H9 (cell line): Measurements from ENCODE around the gene RUBCN. TPM values are rescaled to one million over a fixed set of nuclear protein-coding genes. Genes with fewer than 3 reads are reported as not detected.

ENCODE experiments used
- DNase-seq: peaks from one replicate; pipeline ENCODE4 v3.0.0-alpha.2; 2017
- H2AFZ ChIP-seq: one replicate; pipeline ENCODE4 v1.6.1; 2013; ENCODE audit warnings: mild to moderate bottlenecking, low read length, control low read depth, moderate library complexity
- H2AK5ac ChIP-seq: 2 replicates; pipeline ENCODE4 v1.6.1; 2013; ENCODE audit warnings: low read length, control low read depth, mixed read lengths; ENCODE audit not compliant: insufficient read length
- H2BK120ac ChIP-seq: one replicate; pipeline ENCODE4 v1.6.1; 2013; ENCODE audit warnings: low read depth, mild to moderate bottlenecking, low read length, control low read depth, inconsistent platforms; ENCODE audit not compliant: poor library complexity, severe bottlenecking
- H2BK12ac ChIP-seq: 2 replicates; pipeline ENCODE4 v1.6.1; 2013; ENCODE audit warnings: low read length, control low read depth, mixed read lengths, low read depth; ENCODE audit not compliant: insufficient read length
- H2BK15ac ChIP-seq: 2 replicates; pipeline ENCODE4 v1.6.1; 2013; ENCODE audit warnings: low read depth, low read length, control low read depth
- H2BK20ac ChIP-seq: one replicate; pipeline ENCODE4 v1.6.1; 2013; ENCODE audit warnings: low read depth, mild to moderate bottlenecking, low read length, control low read depth, inconsistent platforms; ENCODE audit not compliant: poor library complexity, severe bottlenecking
- H2BK5ac ChIP-seq: 2 replicates; pipeline ENCODE4 v1.6.1; 2013; ENCODE audit warnings: low read length, control low read depth, mixed read lengths; ENCODE audit not compliant: insufficient read length
- H3K14ac ChIP-seq: 2 replicates; pipeline ENCODE4 v1.6.1; 2013; ENCODE audit warnings: low read length, control low read depth; ENCODE audit not compliant: insufficient read depth
- H3K18ac ChIP-seq: 2 replicates; pipeline ENCODE4 v1.6.1; 2013; ENCODE audit warnings: low read depth, mild to moderate bottlenecking, mixed read lengths, low read length, control low read depth; ENCODE audit not compliant: insufficient read length
- H3K23ac ChIP-seq: 2 replicates; pipeline ENCODE4 v1.6.1; 2013; ENCODE audit warnings: low read length, control low read depth, mixed read lengths, low read depth; ENCODE audit not compliant: insufficient read length
- H3K23me2 ChIP-seq: 2 replicates; pipeline ENCODE4 v1.6.1; 2013; ENCODE audit warnings: low read depth, mild to moderate bottlenecking, mixed read lengths, low read length, control low read depth; ENCODE audit not compliant: insufficient read length, poor library complexity, severe bottlenecking
- H3K27ac ChIP-seq: 2 replicates; pipeline ENCODE4 v1.5.1; 2013; ENCODE audit warnings: low read length, control low read depth, mixed read lengths, low read depth; ENCODE audit not compliant: insufficient read length
- H3K27me3 ChIP-seq: 2 replicates; pipeline ENCODE4 v1.6.1; 2013; ENCODE audit warnings: low read length, control low read depth, inconsistent platforms; ENCODE audit not compliant: insufficient read depth
- H3K4ac ChIP-seq: 2 replicates; pipeline ENCODE4 v1.6.1; 2013; ENCODE audit warnings: low read depth, mild to moderate bottlenecking, control low read depth, inconsistent platforms, low read length, moderate library complexity
- H3K4me1 ChIP-seq: 2 replicates; pipeline ENCODE4 v1.6.1; 2013; ENCODE audit warnings: low read length, control low read depth, inconsistent platforms; ENCODE audit not compliant: insufficient read depth
- H3K4me2 ChIP-seq: 2 replicates; pipeline ENCODE4 v1.6.1; 2013; ENCODE audit warnings: low read length, control low read depth, mixed read lengths; ENCODE audit not compliant: insufficient read length, insufficient read depth
- H3K56ac ChIP-seq: 2 replicates; pipeline ENCODE4 v1.6.1; 2013; ENCODE audit warnings: low read depth, mild to moderate bottlenecking, mixed read lengths, low read length, control low read depth; ENCODE audit not compliant: insufficient read length
- H3K79me1 ChIP-seq: 2 replicates; pipeline ENCODE4 v1.6.1; 2013; ENCODE audit warnings: low read depth, mild to moderate bottlenecking, moderate library complexity, low read length, control low read depth, inconsistent platforms; ENCODE audit not compliant: insufficient read depth, poor library complexity, severe bottlenecking
- H3K79me2 ChIP-seq: 2 replicates; pipeline ENCODE4 v1.6.1; 2013; ENCODE audit warnings: low read length, control low read depth, inconsistent platforms; ENCODE audit not compliant: insufficient read depth
- H3K9ac ChIP-seq: 2 replicates; pipeline ENCODE4 v1.6.1; 2013; ENCODE audit warnings: low read length, control low read depth, mixed read lengths; ENCODE audit not compliant: insufficient read length; ENCODE audit errors: extremely low read depth
- H3K9me3 ChIP-seq: one replicate; pipeline ENCODE4 v1.6.1; 2013; ENCODE audit warnings: low read depth, low read length, inconsistent platforms; ENCODE audit not compliant: control insufficient read depth
- H3T11ph ChIP-seq: one replicate; pipeline ENCODE4 v1.6.1; 2013; ENCODE audit warnings: mild to moderate bottlenecking, low read length, control low read depth, inconsistent platforms
- H4K20me1 ChIP-seq: one replicate; pipeline ENCODE4 v1.6.1; 2013; ENCODE audit not compliant: control insufficient read depth, insufficient read length, insufficient read depth
- H4K5ac ChIP-seq: 2 replicates; pipeline ENCODE4 v1.6.1; 2013; ENCODE audit warnings: low read depth, mild to moderate bottlenecking, mixed read lengths, low read length, control low read depth; ENCODE audit not compliant: insufficient read length
- H4K8ac ChIP-seq: replicated peaks from 2 replicates; pipeline ENCODE4 v1.6.1; 2013; ENCODE audit warnings: low read length, control low read depth, mixed read lengths, low read depth; ENCODE audit not compliant: insufficient read length
- H4K91ac ChIP-seq: 2 replicates; pipeline ENCODE4 v1.6.1; 2013; ENCODE audit warnings: low read depth, mild to moderate bottlenecking, moderate library complexity, mixed read lengths, low read length, control low read depth; ENCODE audit not compliant: insufficient read length
- H3K27ac Mint-ChIP-seq, 3 experiments: 2 replicates in 2 of 3; 3 replicates in 1 of 3; pipeline ENCODE4 v1.8.0; 2020 to 2021; ENCODE audit warnings: mixed read lengths in 3 of 3, mild to moderate bottlenecking in 1 of 3, moderate library complexity in 1 of 3
- H3K27me3 Mint-ChIP-seq: 2 replicates; pipeline ENCODE4 v1.8.0; 2021; ENCODE audit warnings: low read depth, mild to moderate bottlenecking, moderate library complexity, mixed read lengths
- H3K36me3 Mint-ChIP-seq, 3 experiments: 2 replicates in 2 of 3; 3 replicates in 1 of 3; pipeline ENCODE4 v1.8.0; 2020 to 2021; ENCODE audit warnings: low read depth in 3 of 3, mixed read lengths in 3 of 3; ENCODE audit not compliant: insufficient read depth in 1 of 3
- H3K4me1 Mint-ChIP-seq, 2 experiments: 2 replicates each; pipeline ENCODE4 v1.8.0; 2020; ENCODE audit warnings: mixed read lengths in 2 of 2
- H3K4me3 Mint-ChIP-seq, 2 experiments: 2 replicates in 1 of 2; 3 replicates in 1 of 2; pipeline ENCODE4 v1.8.0; 2020 to 2021; ENCODE audit warnings: mild to moderate bottlenecking in 2 of 2, mixed read lengths in 2 of 2, moderate library complexity in 1 of 2
- H3K9me3 Mint-ChIP-seq, 2 experiments: 2 replicates in 1 of 2; 3 replicates in 1 of 2; pipeline ENCODE4 v1.8.0; 2020; ENCODE audit warnings: mild to moderate bottlenecking in 2 of 2, mixed read lengths in 2 of 2, moderate library complexity in 1 of 2
- WGBS: extraction: QIAGEN DNeasy Blood & Tissue Kit; methylation state at CpG from one replicate; pipeline ENCODE4 v1.1.7; 2013; ENCODE audit warnings: missing lambda C conversion rate, low lambda C conversion rate, mixed read lengths; ENCODE audit not compliant: insufficient read length; ENCODE audit errors: extremely low coverage; 5-methylcytosine and 5-hydroxymethylcytosine counted together
- total RNA-seq: library from RNA; stranded (reverse); gene quantifications from 2 replicates; pipeline ENCODE4 v1.2.1, GENCODE V29; 2021
- TF ChIP-seq, protein P1 (sequence below): fragments of 200-600 bp; sonication (generic); conservative IDR thresholded peaks from 3 replicates; pipeline ENCODE4 v1.8.0; 2021; ENCODE audit warnings: antibody characterized with exemption, mild to moderate bottlenecking

RUBCN gene
- total RNA-seq, 1 experiment from 2014 or later: 17.7 TPM

DNA sequence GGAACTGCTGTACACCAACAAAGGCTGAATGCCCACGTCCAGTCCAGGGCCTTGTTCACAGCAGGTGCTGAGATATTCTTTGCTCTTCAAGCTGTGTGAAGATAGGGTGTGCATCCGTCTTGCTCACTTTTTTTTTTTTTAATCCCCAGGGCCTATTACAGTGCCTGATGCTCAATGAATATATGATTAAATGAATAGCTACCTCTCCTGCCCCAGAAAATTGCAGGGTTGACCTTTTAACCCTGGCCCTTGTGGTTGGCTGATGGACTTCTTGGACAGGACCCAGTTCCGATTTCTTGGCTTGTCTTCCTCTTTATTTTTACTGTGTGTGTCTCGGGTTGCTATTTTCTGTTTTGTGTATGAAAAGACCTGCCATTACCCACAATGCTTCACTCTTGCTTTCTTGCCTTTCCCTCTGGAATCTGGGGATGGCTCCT is 10.1 kb upstream of the RUBCN start:
- Histone ChIP-seq H2BK120ac (no peak overlapping the region), H3K9ac (no peak overlapping the region), H2BK15ac (no peak overlapping the region), H3K79me1 (no peaks in the 10 kb centered on the region), H3K14ac (no peak overlapping the region), H4K5ac (no peak overlapping the region), H3K4me2 (peak overlapping the region; percentile 11), H3K56ac (no peak overlapping the region), H3K23ac (no peak overlapping the region), H2AK5ac (no peak overlapping the region), H2BK12ac (peak overlapping the region; percentile 87), H3K4ac (no peak overlapping the region), H4K20me1 (no peaks in the 10 kb centered on the region), H3K79me2 (no peaks in the 10 kb centered on the region), H3K27me3 (peaks cover 5% of the 10 kb centered on the region; the same call in 1 of the 2 replicates), H3K4me1 (no peaks in the 10 kb centered on the region; the same call in 1 of the 2 replicates), H3K18ac (no peak overlapping the region), H3T11ph (no peak overlapping the region), H2AFZ (peak overlapping the region; percentile 91), H4K8ac (no peak overlapping the region), H3K27ac (no peak overlapping the region), H2BK5ac (no peak overlapping the region), H4K91ac (no peak overlapping the region), H2BK20ac (no peak overlapping the region), H3K9me3 (no peaks in the 10 kb centered on the region), H3K23me2 (peaks cover 18% of the 10 kb centered on the region)
- TF ChIP-seq, protein P1, sequence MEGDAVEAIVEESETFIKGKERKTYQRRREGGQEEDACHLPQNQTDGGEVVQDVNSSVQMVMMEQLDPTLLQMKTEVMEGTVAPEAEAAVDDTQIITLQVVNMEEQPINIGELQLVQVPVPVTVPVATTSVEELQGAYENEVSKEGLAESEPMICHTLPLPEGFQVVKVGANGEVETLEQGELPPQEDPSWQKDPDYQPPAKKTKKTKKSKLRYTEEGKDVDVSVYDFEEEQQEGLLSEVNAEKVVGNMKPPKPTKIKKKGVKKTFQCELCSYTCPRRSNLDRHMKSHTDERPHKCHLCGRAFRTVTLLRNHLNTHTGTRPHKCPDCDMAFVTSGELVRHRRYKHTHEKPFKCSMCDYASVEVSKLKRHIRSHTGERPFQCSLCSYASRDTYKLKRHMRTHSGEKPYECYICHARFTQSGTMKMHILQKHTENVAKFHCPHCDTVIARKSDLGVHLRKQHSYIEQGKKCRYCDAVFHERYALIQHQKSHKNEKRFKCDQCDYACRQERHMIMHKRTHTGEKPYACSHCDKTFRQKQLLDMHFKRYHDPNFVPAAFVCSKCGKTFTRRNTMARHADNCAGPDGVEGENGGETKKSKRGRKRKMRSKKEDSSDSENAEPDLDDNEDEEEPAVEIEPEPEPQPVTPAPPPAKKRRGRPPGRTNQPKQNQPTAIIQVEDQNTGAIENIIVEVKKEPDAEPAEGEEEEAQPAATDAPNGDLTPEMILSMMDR: no peak
- Mint-ChIP-seq H3K4me1 (peaks cover 19 to 24% of the 10 kb centered on the region in 2 experiments), H3K27ac (no peak overlapping the region; a peak in 1 of 7 replicates), H3K4me3 (no peak overlapping the region), H3K27me3 (peaks cover 30% of the 10 kb centered on the region), H3K9me3 (peaks cover 0 to 8% of the 10 kb centered on the region in 2 experiments; a peak in 2 of 5 replicates), H3K36me3 (no peaks in the 10 kb centered on the region; a peak in 1 of 7 replicates)
- DNase-seq: no peak
- WGBS: no CpG with 5 or more reads among the region's 4 CpGs
